Measurements from ENCODE around the gene NCK1. TPM values are rescaled to one million over a fixed set of nuclear protein-coding genes. Genes with fewer than 3 reads are reported as not detected.

Gene NCK1
- total and polyA plus RNA-seq, 2 experiments from 2014 or later, result 28.4 to 28.7 TPM

- peaks cover 31% of the 10 kb centered on the region for H3K79me2 ChIP-seq (replicated peaks; ENCODE audit: insufficient read depth)
- DNase-seq (ENCODE audit: low spot score), result no peak
- H3K9me2 ChIP-seq (ENCODE audit: insufficient read depth), result no peaks in the 10 kb centered on the region
Measured at GRCh38 chr3:136835089-136835812, 26.8 kb upstream of the NCK1 start.

More at GRCh38 chr3:136835089-136835812, 26.8 kb upstream of the NCK1 start:
- Histone ChIP-seq H3F3A (replicated peaks; ENCODE audit: low read depth) (no peaks in the 10 kb centered on the region), H3K27me3 (ENCODE audit: insufficient read depth) (no peaks in the 10 kb centered on the region), H3K27ac (ENCODE audit: low read depth) (no peak overlapping the region; the same call in 1 of the 2 replicates), H4K20me1 (replicated peaks; ENCODE audit: insufficient read depth) (0 out of 2 replicates have a peak, but pooled peaks cover 3% of the 10 kb centered on the region), H3K36me3 (ENCODE audit: insufficient read depth) (no peaks in the 10 kb centered on the region), H3K4me1 (ENCODE audit: insufficient read depth) (peaks cover 12% of the 10 kb centered on the region; the same call in 1 of the 2 replicates), H2AFZ (no peak overlapping the region), H3K4me3 (no peak overlapping the region), H3K4me2 (no peak overlapping the region)
- peaks cover 3% of the 10 kb centered on the region; the same call in 2 of the 3 replicates for H3K36me3 Mint-ChIP-seq (ENCODE audit: low read depth)
- ATAC-seq, result no peak
- peak overlapping the region; percentile 40; the same call in 1 of the 2 replicates for H3K27ac Mint-ChIP-seq
- peaks cover 7% of the 10 kb centered on the region for H3K27me3 Mint-ChIP-seq (ENCODE audit: insufficient read depth, low read depth, poor library complexity)
- no peak overlapping the region for H3K4me3 Mint-ChIP-seq
- H3K9me3 Mint-ChIP-seq, result peaks cover 4% of the 10 kb centered on the region; the same call in 1 of the 3 replicates
- TF ChIP-seq NANOG (IDR thresholded peaks at IDR 0.05; ENCODE audit: borderline replicate concordance) (no peak), ZNF462 (CRISPR knock-in tag; IDR thresholded peaks at IDR 0.05) (no peak), CTCF (conservative IDR thresholded peaks at IDR 0.05; ENCODE audit: low read depth in 2 of 2) (no peak), ETS1 (IDR thresholded peaks at IDR 0.05) (no peak), EZH2 (IDR thresholded peaks at IDR 0.05; ENCODE audit: low read depth, unreplicated experiment) (no peak), STAT1 (IDR thresholded peaks at IDR 0.05; ENCODE audit: unreplicated experiment) (no peak), POLR2AphosphoS5 (IDR thresholded peaks at IDR 0.05; ENCODE audit: low read depth) (no peak), CREB1 (CRISPR knock-in tag; IDR thresholded peaks at IDR 0.05; ENCODE audit: low read depth) (no peak), ZNF331 (CRISPR knock-in tag; IDR thresholded peaks at IDR 0.05; ENCODE audit: low read depth) (no peak)
- H3K4me1 Mint-ChIP-seq, result peaks cover 32% of the 10 kb centered on the region
